RWPE1 (cell line): ENCODE measurements around the gene RGS5.

Experiments used
- CTCF ChIA-PET: fragments of 350-600 bp; sonication (Branson Sonifier 250); formaldehyde crosslinking; extraction: SDS; loops from one replicate; lab custom pipeline; 2021; lab: Yijun Ruan, JAX
- POLR2A ChIA-PET: fragments of 400-600 bp; formaldehyde crosslinking; extraction: SDS; loops from one replicate; lab custom pipeline; 2020; ENCODE audit warnings: antibody characterized with exemption; ENCODE audit not compliant: low non-redundant PET; lab: Yijun Ruan, JAX
- DNase-seq: peaks from one replicate; pipeline ENCODE4 v3.0.0; 2012; ENCODE audit warnings: low spot score
- H3K27ac ChIP-seq: fragments of 450-650 bp; 2 replicates; pipeline ENCODE4 v1.5.1; 2017
- CTCF ChIP-seq: fragments of 450-650 bp; conservative IDR thresholded peaks from 2 replicates; pipeline ENCODE4 v1.5.1; 2017; ENCODE audit warnings: low read depth, mild to moderate bottlenecking

Gene RGS5

GRCh38 chr1:163106364-163106987 lies 96.2 kb downstream of the RGS5 start:
- TF ChIP-seq CTCF, result no peak
- H3K27ac ChIP-seq, result no peak overlapping the region
- ChIA-PET CTCF (no interaction called here), POLR2A (no interaction called here)
- no peak for DNase-seq

- DNase-seq, result no peak
- no peak for TF ChIP-seq CTCF
- H3K27ac ChIP-seq, result no peak overlapping the region
- ChIA-PET POLR2A (no interaction called here), CTCF (interaction anchor here (0.6 to 1.0 kb wide), 2 partner anchors 211 to 1049 kb away, joined by 3 read pairs; no protein-coding TSS in a partner anchor)
These were observed 98.2 kb downstream of the RGS5 start for GRCh38 chr1:163104385-163105099.

- no peak overlapping the region for H3K27ac ChIP-seq
- DNase-seq, result no peak
- TF ChIP-seq CTCF, result no peak
- CTCF ChIA-PET, result interaction anchor here (0.6 to 0.9 kb wide), 2 partner anchors 31 to 1598 kb away, joined by 3 to 7 read pairs; no protein-coding TSS in a partner anchor
- POLR2A ChIA-PET, result no interaction called here
These were observed 100.1 kb downstream of the RGS5 start for GRCh38 chr1:163102590-163102989.

- ChIA-PET CTCF (interaction anchor here (1.5 kb wide), 1 partner anchor 24 kb away, joined by 3 read pairs; no protein-coding TSS in a partner anchor), POLR2A (no interaction called here)
- no peak overlapping the region for H3K27ac ChIP-seq
- TF ChIP-seq CTCF, result no peak
- DNase-seq, result no peak
These were observed 107.5 kb downstream of the RGS5 start for GRCh38 chr1:163095213-163095612.

- DNase-seq, result no peak
- no peak overlapping the region for H3K27ac ChIP-seq
- TF ChIP-seq CTCF, result no peak
- ChIA-PET CTCF (interaction anchor here (0.5 to 1.5 kb wide), 2 partner anchors 23 to 193 kb away, joined by 3 to 4 read pairs; no protein-coding TSS in a partner anchor), POLR2A (no interaction called here)
These were observed 108.1 kb downstream of the RGS5 start for GRCh38 chr1:163094589-163094988.

GRCh38 chr1:163094182-163094581 lies 108.5 kb downstream of the RGS5 start:
- ChIA-PET CTCF (interaction anchor here (0.5 to 1.5 kb wide), 2 partner anchors 23 to 193 kb away, joined by 3 to 4 read pairs; no protein-coding TSS in a partner anchor), POLR2A (no interaction called here)
- TF ChIP-seq CTCF, result no peak
- no peak overlapping the region for H3K27ac ChIP-seq
- no peak for DNase-seq
